ENCODE results near the gene GNAT2. TPM values are rescaled to one million over a fixed set of nuclear protein-coding genes. Genes with fewer than 3 reads are reported as not detected.

GNAT2 gene
- total RNA-seq, 1 donor from 2014 or later, result not detected

DNA sequence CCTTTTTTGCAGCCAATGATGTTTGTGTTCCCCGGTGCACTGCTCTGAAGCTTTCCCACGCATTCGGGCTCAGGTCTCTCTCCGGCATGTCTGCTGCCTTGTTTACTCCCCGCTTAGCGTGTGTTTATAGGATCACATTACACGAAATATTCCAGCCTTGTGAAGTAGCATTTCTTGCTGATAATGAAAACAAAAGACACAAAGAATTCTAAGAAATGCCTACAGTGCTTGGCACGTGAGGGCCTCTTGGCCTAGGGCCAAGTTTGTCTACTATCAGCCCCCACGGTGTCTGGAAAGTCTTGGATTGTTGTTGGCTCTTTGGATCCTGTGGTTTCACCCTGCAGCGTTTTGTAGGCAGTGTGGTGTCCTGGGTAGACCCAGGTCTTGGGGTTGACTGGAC, 25.3 kb upstream of the GNAT2 start:
- Histone ChIP-seq H3K4me1 (ENCODE audit: insufficient read depth, low read length) (peaks cover 7% of the 10 kb centered on the region), H3K9ac (ENCODE audit: low read length) (no peak overlapping the region), H4K20me1 (ENCODE audit: insufficient read depth, low read length) (no peaks in the 10 kb centered on the region), H3K27ac (ENCODE audit: low read depth, low read length) (no peak overlapping the region), H2AFZ (ENCODE audit: low read depth, low read length) (no peak overlapping the region), H3K36me3 (ENCODE audit: insufficient read depth, low read length) (no peaks in the 10 kb centered on the region), H3K9me3 (ENCODE audit: insufficient read depth, low read depth, low read length) (no peaks in the 10 kb centered on the region), H3K4me2 (ENCODE audit: low read length) (no peak overlapping the region), H3K79me2 (ENCODE audit: insufficient read depth, low read length) (no peaks in the 10 kb centered on the region), H3K4me3 (ENCODE audit: insufficient read depth, low read depth, low read length) (no peak overlapping the region), H3K27me3 (ENCODE audit: insufficient read depth, low read length) (no peaks in the 10 kb centered on the region)
- Mint-ChIP-seq H3K27me3 (ENCODE audit: low read depth, unreplicated experiment) (peaks cover 17% of the 10 kb centered on the region), H3K27ac (ENCODE audit: unreplicated experiment) (no peak overlapping the region), H3K4me3 (ENCODE audit: unreplicated experiment) (no peak overlapping the region), H3K36me3 (ENCODE audit: low read depth, unreplicated experiment) (no peaks in the 10 kb centered on the region), H3K9me3 (ENCODE audit: unreplicated experiment) (no peaks in the 10 kb centered on the region), H3K4me1 (ENCODE audit: low read depth, unreplicated experiment) (no peaks in the 10 kb centered on the region)
- TF ChIP-seq EZH2 (IDR thresholded peaks at IDR 0.05; ENCODE audit: insufficient read depth, low read length), result no peak
- TF ChIP-seq, protein P1, sequence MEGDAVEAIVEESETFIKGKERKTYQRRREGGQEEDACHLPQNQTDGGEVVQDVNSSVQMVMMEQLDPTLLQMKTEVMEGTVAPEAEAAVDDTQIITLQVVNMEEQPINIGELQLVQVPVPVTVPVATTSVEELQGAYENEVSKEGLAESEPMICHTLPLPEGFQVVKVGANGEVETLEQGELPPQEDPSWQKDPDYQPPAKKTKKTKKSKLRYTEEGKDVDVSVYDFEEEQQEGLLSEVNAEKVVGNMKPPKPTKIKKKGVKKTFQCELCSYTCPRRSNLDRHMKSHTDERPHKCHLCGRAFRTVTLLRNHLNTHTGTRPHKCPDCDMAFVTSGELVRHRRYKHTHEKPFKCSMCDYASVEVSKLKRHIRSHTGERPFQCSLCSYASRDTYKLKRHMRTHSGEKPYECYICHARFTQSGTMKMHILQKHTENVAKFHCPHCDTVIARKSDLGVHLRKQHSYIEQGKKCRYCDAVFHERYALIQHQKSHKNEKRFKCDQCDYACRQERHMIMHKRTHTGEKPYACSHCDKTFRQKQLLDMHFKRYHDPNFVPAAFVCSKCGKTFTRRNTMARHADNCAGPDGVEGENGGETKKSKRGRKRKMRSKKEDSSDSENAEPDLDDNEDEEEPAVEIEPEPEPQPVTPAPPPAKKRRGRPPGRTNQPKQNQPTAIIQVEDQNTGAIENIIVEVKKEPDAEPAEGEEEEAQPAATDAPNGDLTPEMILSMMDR (IDR thresholded peaks at IDR 0.05; ENCODE audit: insufficient read depth, low read depth, low read length), result no peak
- DNase-seq (ENCODE audit: low read depth), result no peak
- no peak for FAIRE-seq

DNA sequence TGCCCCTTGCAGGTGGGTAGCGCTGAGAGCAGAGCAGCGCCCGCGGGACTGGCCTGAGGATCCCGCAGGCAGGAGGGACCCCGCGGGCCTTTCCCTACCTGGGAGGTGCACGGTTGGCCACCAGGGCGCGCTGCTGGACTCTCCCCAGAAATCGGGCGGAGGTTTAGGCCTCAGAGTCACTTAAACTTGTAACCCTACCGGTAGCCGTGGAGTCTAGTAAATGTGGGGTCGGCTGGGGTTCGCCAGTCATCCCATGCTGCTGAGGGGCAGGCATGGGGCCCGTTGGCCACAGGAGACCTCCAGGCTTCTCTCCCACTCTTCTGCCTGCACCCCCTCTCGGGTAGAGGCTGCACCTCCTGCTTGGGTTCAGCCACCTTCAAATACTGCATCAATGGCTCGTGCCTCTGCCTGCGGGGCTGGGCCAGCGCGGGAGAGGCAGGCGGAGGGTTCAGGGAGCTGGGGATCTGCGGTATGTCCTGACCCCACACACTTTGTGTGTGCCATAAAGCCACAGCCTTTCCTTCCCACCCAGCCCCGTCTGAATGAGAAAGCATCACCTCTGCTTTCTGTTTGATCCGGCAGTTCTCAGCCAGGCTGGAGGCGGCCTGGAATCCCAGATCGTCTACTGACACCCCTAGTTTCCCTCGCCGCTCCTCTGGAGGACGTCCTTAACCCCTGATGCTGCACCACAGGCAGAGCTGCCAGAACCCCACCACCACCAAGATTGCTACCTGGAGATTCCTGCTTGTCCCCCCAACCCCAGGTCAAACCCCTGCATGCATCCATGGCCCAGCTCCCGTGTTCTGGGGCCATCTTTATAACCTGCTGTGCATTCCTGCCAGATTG, 24.2 kb upstream of the GNAT2 start:
- Histone ChIP-seq H3K9me3 (ENCODE audit: insufficient read depth, low read depth, low read length) (no peaks in the 10 kb centered on the region), H3K27ac (ENCODE audit: low read depth, low read length) (no peak overlapping the region), H3K4me3 (ENCODE audit: insufficient read depth, low read depth, low read length) (no peak overlapping the region), H4K20me1 (ENCODE audit: insufficient read depth, low read length) (no peaks in the 10 kb centered on the region), H3K9ac (ENCODE audit: low read length) (no peak overlapping the region), H3K27me3 (ENCODE audit: insufficient read depth, low read length) (no peaks in the 10 kb centered on the region), H3K4me1 (ENCODE audit: insufficient read depth, low read length) (peaks cover 7% of the 10 kb centered on the region), H3K79me2 (ENCODE audit: insufficient read depth, low read length) (no peaks in the 10 kb centered on the region), H3K36me3 (ENCODE audit: insufficient read depth, low read length) (no peaks in the 10 kb centered on the region), H3K4me2 (ENCODE audit: low read length) (peak overlapping the region; percentile 30), H2AFZ (ENCODE audit: low read depth, low read length) (peak overlapping the region; percentile 60)
- Mint-ChIP-seq H3K4me1 (ENCODE audit: low read depth, unreplicated experiment) (no peaks in the 10 kb centered on the region), H3K27ac (ENCODE audit: unreplicated experiment) (no peak overlapping the region), H3K36me3 (ENCODE audit: low read depth, unreplicated experiment) (no peaks in the 10 kb centered on the region), H3K9me3 (ENCODE audit: unreplicated experiment) (no peaks in the 10 kb centered on the region), H3K4me3 (ENCODE audit: unreplicated experiment) (no peak overlapping the region), H3K27me3 (ENCODE audit: low read depth, unreplicated experiment) (peaks cover 17% of the 10 kb centered on the region)
- TF ChIP-seq, protein P1 (IDR thresholded peaks at IDR 0.05; ENCODE audit: insufficient read depth, low read depth, low read length), result peak; percentile 62
- no peak for TF ChIP-seq EZH2 (IDR thresholded peaks at IDR 0.05; ENCODE audit: insufficient read depth, low read length)
- peak; percentile 32 for DNase-seq (ENCODE audit: low read depth)
- FAIRE-seq, result no peak

DNA sequence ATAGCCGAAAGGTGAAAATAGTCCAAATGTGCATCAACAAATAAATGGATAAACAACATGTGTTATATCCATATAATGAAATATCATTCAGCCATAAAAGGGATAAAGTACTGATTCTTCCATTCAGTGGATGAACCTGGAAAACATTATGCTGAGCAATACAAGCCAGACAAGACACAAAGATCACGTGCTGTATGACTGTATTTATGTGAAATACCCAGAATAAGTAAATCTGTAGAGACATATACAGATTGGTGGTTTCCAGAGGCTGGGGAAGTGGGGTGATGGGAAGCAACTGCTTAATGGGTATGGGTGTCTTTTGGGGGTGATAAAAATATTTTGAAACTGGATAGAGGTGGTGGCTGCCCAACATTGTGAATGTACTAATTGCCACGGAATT, 23.2 kb upstream of the GNAT2 start:
- Histone ChIP-seq H3K27ac (ENCODE audit: low read depth, low read length) (no peak overlapping the region), H4K20me1 (ENCODE audit: insufficient read depth, low read length) (no peaks in the 10 kb centered on the region), H3K27me3 (ENCODE audit: insufficient read depth, low read length) (no peaks in the 10 kb centered on the region), H3K79me2 (ENCODE audit: insufficient read depth, low read length) (no peaks in the 10 kb centered on the region), H3K4me2 (ENCODE audit: low read length) (no peak overlapping the region), H3K4me3 (ENCODE audit: insufficient read depth, low read depth, low read length) (no peak overlapping the region), H3K36me3 (ENCODE audit: insufficient read depth, low read length) (no peaks in the 10 kb centered on the region), H3K4me1 (ENCODE audit: insufficient read depth, low read length) (peaks cover 7% of the 10 kb centered on the region), H3K9ac (ENCODE audit: low read length) (no peak overlapping the region), H3K9me3 (ENCODE audit: insufficient read depth, low read depth, low read length) (no peaks in the 10 kb centered on the region), H2AFZ (ENCODE audit: low read depth, low read length) (no peak overlapping the region)
- DNase-seq (ENCODE audit: low read depth) (no peak), FAIRE-seq (no peak)
- Mint-ChIP-seq H3K4me1 (ENCODE audit: low read depth, unreplicated experiment) (no peaks in the 10 kb centered on the region), H3K27me3 (ENCODE audit: low read depth, unreplicated experiment) (peaks cover 17% of the 10 kb centered on the region), H3K4me3 (ENCODE audit: unreplicated experiment) (no peak overlapping the region), H3K36me3 (ENCODE audit: low read depth, unreplicated experiment) (no peaks in the 10 kb centered on the region), H3K9me3 (ENCODE audit: unreplicated experiment) (no peaks in the 10 kb centered on the region), H3K27ac (ENCODE audit: unreplicated experiment) (no peak overlapping the region)
- TF ChIP-seq EZH2 (IDR thresholded peaks at IDR 0.05; ENCODE audit: insufficient read depth, low read length), result no peak
- TF ChIP-seq, protein P1 (IDR thresholded peaks at IDR 0.05; ENCODE audit: insufficient read depth, low read depth, low read length), result no peak

All from astrocyte (in vitro differentiated cells and primary cell).